GM21528 (cell line): ENCODE data around the gene GALNT18.

Experiments
- ATAC-seq: cut with Tn5 transposase; IDR thresholded peaks from one replicate; pipeline ENCODE4 v1.9.1; 2021; ENCODE audit warnings: mild to moderate bottlenecking, moderate library complexity; ENCODE audit not compliant: unreplicated experiment, low FRiP score

Gene GALNT18

GRCh38 chr11:11230802-11231562, 390.8 kb downstream of the GALNT18 start:
- ATAC-seq: no peak

- ATAC-seq: no peak
Observed at GRCh38 chr11:11230087-11230486, 391.7 kb downstream of the GALNT18 start.

GRCh38 chr11:11229647-11230046, 392.2 kb downstream of the GALNT18 start:
- no peak for ATAC-seq

- no peak for ATAC-seq
Observed at GRCh38 chr11:11227296-11228085, 394.3 kb downstream of the GALNT18 start.
